ENCODE measurements around the gene CAMK1D. TPM values are rescaled to one million over a fixed set of nuclear protein-coding genes. Genes with fewer than 3 reads are reported as not detected.

The CAMK1D gene
- total and polyA plus RNA-seq, 2 experiments from 2014 or later = 3.5 to 6.0 TPM

DNA sequence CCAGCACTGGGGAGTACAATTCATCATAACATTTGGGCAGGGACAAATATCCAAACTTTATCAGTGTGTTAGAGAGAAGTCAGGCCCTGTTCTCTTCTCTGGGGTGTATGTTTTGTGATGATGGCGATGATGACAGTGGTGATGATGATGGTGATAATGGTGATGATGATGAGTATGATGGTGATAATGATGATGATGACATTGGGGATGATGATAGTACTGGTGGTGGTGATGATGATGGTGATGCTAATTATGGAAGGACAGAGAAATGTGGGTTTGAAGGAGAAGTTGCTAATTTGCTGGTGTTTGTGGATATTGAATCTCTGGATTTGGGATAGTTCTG lies 64.0 kb downstream of the CAMK1D start:
- Histone ChIP-seq H3K27me3 (no peaks in the 10 kb centered on the region), H3K9me2 (replicated peaks; ENCODE audit: insufficient read depth) (no peaks in the 10 kb centered on the region), H3K4me1 (ENCODE audit: insufficient read depth) (peaks cover 4% of the 10 kb centered on the region), H3K4me3 (no peak overlapping the region), H2AFZ (no peak overlapping the region), H3K27ac (no peak overlapping the region), H3K36me3 (replicated peaks; ENCODE audit: insufficient read depth, low read depth) (no peaks in the 10 kb centered on the region), H3K9me3 (ENCODE audit: low read depth) (no peaks in the 10 kb centered on the region), H3K4me2 (no peak overlapping the region), H3K79me2 (no peaks in the 10 kb centered on the region), H4K20me1 (ENCODE audit: insufficient read depth, poor library complexity, severe bottlenecking) (no peaks in the 10 kb centered on the region)
- TF ChIP-seq EZH2 (IDR thresholded peaks at IDR 0.05; ENCODE audit: borderline replicate concordance) = no peak
- TF ChIP-seq, protein P1, sequence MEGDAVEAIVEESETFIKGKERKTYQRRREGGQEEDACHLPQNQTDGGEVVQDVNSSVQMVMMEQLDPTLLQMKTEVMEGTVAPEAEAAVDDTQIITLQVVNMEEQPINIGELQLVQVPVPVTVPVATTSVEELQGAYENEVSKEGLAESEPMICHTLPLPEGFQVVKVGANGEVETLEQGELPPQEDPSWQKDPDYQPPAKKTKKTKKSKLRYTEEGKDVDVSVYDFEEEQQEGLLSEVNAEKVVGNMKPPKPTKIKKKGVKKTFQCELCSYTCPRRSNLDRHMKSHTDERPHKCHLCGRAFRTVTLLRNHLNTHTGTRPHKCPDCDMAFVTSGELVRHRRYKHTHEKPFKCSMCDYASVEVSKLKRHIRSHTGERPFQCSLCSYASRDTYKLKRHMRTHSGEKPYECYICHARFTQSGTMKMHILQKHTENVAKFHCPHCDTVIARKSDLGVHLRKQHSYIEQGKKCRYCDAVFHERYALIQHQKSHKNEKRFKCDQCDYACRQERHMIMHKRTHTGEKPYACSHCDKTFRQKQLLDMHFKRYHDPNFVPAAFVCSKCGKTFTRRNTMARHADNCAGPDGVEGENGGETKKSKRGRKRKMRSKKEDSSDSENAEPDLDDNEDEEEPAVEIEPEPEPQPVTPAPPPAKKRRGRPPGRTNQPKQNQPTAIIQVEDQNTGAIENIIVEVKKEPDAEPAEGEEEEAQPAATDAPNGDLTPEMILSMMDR (IDR thresholded peaks at IDR 0.05; ENCODE audit: poor library complexity) = no peak
- no peak for TF ChIP-seq EZH2phosphoT487 (IDR thresholded peaks at IDR 0.05; ENCODE audit: low read depth, severe bottlenecking, unreplicated experiment)
- 93% methylated on average over 1 of the region's 1 CpG for WGBS (ENCODE audit: low lambda C conversion rate, missing lambda C conversion rate)
- no peak for DNase-seq (ENCODE audit: low spot score)

DNA sequence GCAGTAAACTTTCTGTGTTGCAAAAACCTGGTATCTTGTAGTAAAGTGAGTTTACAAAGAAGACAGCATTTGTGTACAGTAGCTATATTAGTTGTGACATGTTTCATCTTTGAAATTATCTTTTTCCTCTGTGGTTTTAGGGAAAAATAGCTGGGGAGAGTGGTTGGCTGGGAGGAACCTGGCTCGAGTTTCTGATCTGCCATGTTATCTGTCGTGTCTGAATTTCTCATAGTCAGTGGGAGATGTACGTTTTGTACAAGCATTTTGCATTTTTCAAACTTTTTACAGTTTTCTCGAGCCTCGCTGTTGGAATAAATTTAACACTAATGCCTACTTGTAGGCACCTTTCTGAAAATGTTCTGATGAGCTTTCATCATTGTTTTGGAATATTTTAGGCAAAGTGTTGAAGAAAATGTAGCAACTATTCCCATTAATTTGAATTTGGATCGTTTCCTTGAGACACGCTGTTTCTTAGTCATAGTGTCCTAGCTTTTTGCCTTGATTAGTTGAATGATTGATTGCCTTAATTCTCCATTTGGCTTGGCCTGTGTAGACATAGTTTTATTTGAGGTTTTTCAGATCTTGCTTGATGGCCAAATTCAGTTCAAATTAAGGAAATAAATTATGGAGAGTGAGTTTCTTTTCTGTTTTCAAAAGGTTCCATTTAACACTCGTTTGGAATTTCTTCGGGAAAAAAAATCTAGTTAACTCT lies 65.1 kb downstream of the CAMK1D start:
- no peaks in the 10 kb centered on the region for H4K20me1 ChIP-seq (ENCODE audit: insufficient read depth, poor library complexity, severe bottlenecking)
- TF ChIP-seq EZH2phosphoT487 (IDR thresholded peaks at IDR 0.05; ENCODE audit: low read depth, severe bottlenecking, unreplicated experiment) = no peak
- no peak for TF ChIP-seq EZH2 (IDR thresholded peaks at IDR 0.05; ENCODE audit: borderline replicate concordance)
- TF ChIP-seq, protein P1 (IDR thresholded peaks at IDR 0.05; ENCODE audit: poor library complexity) = no peak
- no peaks in the 10 kb centered on the region for H3K79me2 ChIP-seq
- H3K9me2 ChIP-seq (replicated peaks; ENCODE audit: insufficient read depth) = no peaks in the 10 kb centered on the region
- DNase-seq (ENCODE audit: low spot score) = no peak
- no peak overlapping the region for H2AFZ ChIP-seq
- H3K4me1 ChIP-seq (ENCODE audit: insufficient read depth) = peaks cover 4% of the 10 kb centered on the region
- 86% methylated on average over 9 of the region's 9 CpGs for WGBS (ENCODE audit: low lambda C conversion rate, missing lambda C conversion rate)
- H3K4me3 ChIP-seq = no peak overlapping the region
- H3K27ac ChIP-seq = no peak overlapping the region
- no peaks in the 10 kb centered on the region for H3K36me3 ChIP-seq (replicated peaks; ENCODE audit: insufficient read depth, low read depth)
- no peak overlapping the region for H3K4me2 ChIP-seq
- no peaks in the 10 kb centered on the region for H3K9me3 ChIP-seq (ENCODE audit: low read depth)
- no peaks in the 10 kb centered on the region for H3K27me3 ChIP-seq

DNA sequence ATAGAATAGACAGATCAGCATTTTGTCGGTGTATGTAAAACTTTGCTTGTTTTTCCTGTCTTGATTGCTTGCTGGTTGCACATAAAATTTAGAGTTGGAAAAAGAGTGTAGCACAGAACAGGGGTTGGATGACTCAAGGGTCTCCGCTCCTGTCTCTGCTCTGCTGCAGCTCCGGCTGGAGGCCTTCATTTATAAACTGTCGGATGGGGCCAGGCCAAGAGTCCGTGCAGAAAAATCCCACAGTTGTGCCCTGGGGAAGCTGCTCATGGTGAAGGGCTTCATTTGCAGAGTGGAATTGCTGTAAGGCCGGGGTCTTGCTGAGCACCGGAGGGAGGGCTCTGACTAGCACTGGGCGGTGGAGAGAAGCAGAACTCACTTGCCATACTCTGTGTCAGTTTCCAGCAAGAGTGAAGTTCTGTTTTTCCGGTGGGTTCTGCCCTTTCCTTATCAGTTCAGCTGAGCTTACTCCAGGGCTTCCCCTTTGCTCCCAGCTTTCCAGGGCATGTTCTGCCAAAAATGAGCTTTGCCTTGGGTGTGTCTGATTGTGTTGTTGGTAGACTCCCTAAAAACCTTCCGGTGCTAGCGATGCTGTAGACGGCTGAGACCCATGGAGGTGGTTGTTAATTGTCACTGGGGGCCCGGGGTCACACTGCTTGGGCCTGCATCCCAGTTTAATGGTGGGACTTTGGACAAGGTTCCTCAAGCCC lies 67.2 kb downstream of the CAMK1D start:
- DNase-seq (ENCODE audit: low spot score) = no peak
- peaks cover 4% of the 10 kb centered on the region for H3K4me1 ChIP-seq (ENCODE audit: insufficient read depth)
- no peaks in the 10 kb centered on the region for H3K9me3 ChIP-seq (ENCODE audit: low read depth)
- no peaks in the 10 kb centered on the region for H3K9me2 ChIP-seq (replicated peaks; ENCODE audit: insufficient read depth)
- WGBS (ENCODE audit: low lambda C conversion rate, missing lambda C conversion rate) = 81% methylated on average over 13 of the region's 13 CpGs
- no peaks in the 10 kb centered on the region for H3K36me3 ChIP-seq (replicated peaks; ENCODE audit: insufficient read depth, low read depth)
- H3K4me2 ChIP-seq = no peak overlapping the region
- H3K4me3 ChIP-seq = no peak overlapping the region
- no peak overlapping the region for H2AFZ ChIP-seq
- H3K79me2 ChIP-seq = no peaks in the 10 kb centered on the region
- H3K27ac ChIP-seq = no peak overlapping the region
- no peaks in the 10 kb centered on the region for H3K27me3 ChIP-seq
- TF ChIP-seq EZH2 (IDR thresholded peaks at IDR 0.05; ENCODE audit: borderline replicate concordance) (no peak), EZH2phosphoT487 (IDR thresholded peaks at IDR 0.05; ENCODE audit: low read depth, severe bottlenecking, unreplicated experiment) (no peak)
- TF ChIP-seq, protein P1 (IDR thresholded peaks at IDR 0.05; ENCODE audit: poor library complexity) = no peak
- H4K20me1 ChIP-seq (ENCODE audit: insufficient read depth, poor library complexity, severe bottlenecking) = no peaks in the 10 kb centered on the region

All from hepatocyte (in vitro differentiated cells).